ENCODE data around the gene CCM2L. TPM values are rescaled to one million over a fixed set of nuclear protein-coding genes. Genes with fewer than 3 reads are reported as not detected.

CCM2L gene
- total and polyA plus RNA-seq, 2 donors (not counting 3 experiments of a cell fraction or from before 2014, with no cell fraction given) = 10.8 to 13.4 TPM

- Histone ChIP-seq H3K36me3 (ENCODE audit: control insufficient read depth in 2 of 2, extremely low read depth in 1 of 2, insufficient read depth in 2 of 2, low read length in 2 of 2) (no peaks in the 10 kb centered on the region), H3K9me1 (replicated peaks; ENCODE audit: control insufficient read depth, extremely low read depth, insufficient read depth, low read length) (no peaks in the 10 kb centered on the region), H3K9ac (replicated peaks; ENCODE audit: extremely low read depth, insufficient read depth, low read length) (no peak overlapping the region), H4K20me1 (replicated peaks; ENCODE audit: control insufficient read depth, extremely low read depth, insufficient read depth, low read length) (no peaks in the 10 kb centered on the region), H3K27ac (ENCODE audit: insufficient read depth, low read depth, low read length) (no peak overlapping the region), H3K27me3 (ENCODE audit: control insufficient read depth in 2 of 2, insufficient read depth in 2 of 2, low read length in 2 of 2) (peaks cover 44 to 49% of the 10 kb centered on the region in 2 experiments), H3K9me3 (replicated peaks; ENCODE audit: control insufficient read depth, insufficient read depth, low read length) (no peaks in the 10 kb centered on the region), H3K4me3 (replicated peaks in 1 of 3; ENCODE audit: insufficient read depth in 1 of 3, low read depth in 1 of 3, low read length in 3 of 3) (no peak overlapping the region), H3K4me1 (ENCODE audit: control insufficient read depth, extremely low read depth, insufficient read depth, low read length) (peaks cover 4% of the 10 kb centered on the region), H2AFZ (ENCODE audit: low read depth, low read length) (no peak overlapping the region), H3K79me2 (ENCODE audit: control insufficient read depth, insufficient read depth, low read length) (no peaks in the 10 kb centered on the region), H3K4me2 (ENCODE audit: insufficient read depth, low read length) (no peak overlapping the region)
- POLR2A ChIA-PET = no interaction called here
- CTCF ChIA-PET = no interaction called here
- dilution Hi-C loops (cut with MboI; ENCODE audit: extremely low pct_ligation_motif_present, low sequenced_read_pairs) (no loop called here), intact Hi-C loops (cut with micrococcal nuclease) (no loop called here)
- FAIRE-seq = no peak
- TF ChIP-seq MYC (IDR thresholded peaks at IDR 0.05; ENCODE audit: low read depth, low read length) (no peak), MAX (IDR thresholded peaks at IDR 0.05; ENCODE audit: insufficient read depth, insufficient read length) (no peak), EZH2 (IDR thresholded peaks at IDR 0.05; ENCODE audit: borderline replicate concordance, low read depth, low read length, severe bottlenecking) (no peak), FOS (IDR thresholded peaks at IDR 0.05; ENCODE audit: borderline replicate concordance, insufficient read depth, low read length) (no peak), JUN (IDR thresholded peaks at IDR 0.05; ENCODE audit: borderline replicate concordance, insufficient read depth, insufficient read length, low read depth) (no peak), GATA2 (IDR thresholded peaks at IDR 0.05; ENCODE audit: insufficient read depth, insufficient read length, low read depth, low read length) (no peak), POLR2A (IDR thresholded peaks at IDR 0.05; ENCODE audit: low read depth, low read length) (no peak), POLR2AphosphoS5 (IDR thresholded peaks at IDR 0.05; ENCODE audit: insufficient read depth, low read depth, low read length) (no peak)
- TF ChIP-seq, protein P1, sequence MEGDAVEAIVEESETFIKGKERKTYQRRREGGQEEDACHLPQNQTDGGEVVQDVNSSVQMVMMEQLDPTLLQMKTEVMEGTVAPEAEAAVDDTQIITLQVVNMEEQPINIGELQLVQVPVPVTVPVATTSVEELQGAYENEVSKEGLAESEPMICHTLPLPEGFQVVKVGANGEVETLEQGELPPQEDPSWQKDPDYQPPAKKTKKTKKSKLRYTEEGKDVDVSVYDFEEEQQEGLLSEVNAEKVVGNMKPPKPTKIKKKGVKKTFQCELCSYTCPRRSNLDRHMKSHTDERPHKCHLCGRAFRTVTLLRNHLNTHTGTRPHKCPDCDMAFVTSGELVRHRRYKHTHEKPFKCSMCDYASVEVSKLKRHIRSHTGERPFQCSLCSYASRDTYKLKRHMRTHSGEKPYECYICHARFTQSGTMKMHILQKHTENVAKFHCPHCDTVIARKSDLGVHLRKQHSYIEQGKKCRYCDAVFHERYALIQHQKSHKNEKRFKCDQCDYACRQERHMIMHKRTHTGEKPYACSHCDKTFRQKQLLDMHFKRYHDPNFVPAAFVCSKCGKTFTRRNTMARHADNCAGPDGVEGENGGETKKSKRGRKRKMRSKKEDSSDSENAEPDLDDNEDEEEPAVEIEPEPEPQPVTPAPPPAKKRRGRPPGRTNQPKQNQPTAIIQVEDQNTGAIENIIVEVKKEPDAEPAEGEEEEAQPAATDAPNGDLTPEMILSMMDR (IDR thresholded peaks at IDR 0.05; ENCODE audit: extremely low read depth in 1 of 2, insufficient read depth in 1 of 2, low read depth in 1 of 2, low read length in 2 of 2) = no peak
- BruUV-seq (replicated peaks) = no TSS peak
- DNase-seq (ENCODE audit: low read depth, low spot score) = no peak
Measured at GRCh38 chr20:32050851-32051556, 40.8 kb downstream of the CCM2L start.

Data from endothelial cell of umbilical vein (primary cell).